SK-N-SH (cell line): ENCODE results near the gene RIPK4. TPM values are rescaled to one million over a fixed set of nuclear protein-coding genes. Genes with fewer than 3 reads are reported as not detected.

Experiments
- CTCF ChIA-PET: fragments of 300-600, 350-600 bp; formaldehyde crosslinking; extraction: SDS; loops from one replicate; lab custom pipeline; 2021; lab: Yijun Ruan, JAX
- POLR2A ChIA-PET: fragments of 350-600 bp; sonication (Branson Sonifier 250); formaldehyde crosslinking; extraction: SDS; loops from one replicate; lab custom pipeline; 2020; ENCODE audit warnings: antibody characterized with exemption, inconsistent platforms; lab: Yijun Ruan, JAX
- DNase-seq: peaks from one replicate; pipeline ENCODE4 v3.0.0; 2012
- H2AFZ ChIP-seq: fragments of 200-600 bp; sonication (generic); 2 replicates; pipeline ENCODE4 v1.8.1; 2016; ENCODE audit warnings: antibody characterized with exemption, mild to moderate bottlenecking, low read depth
- H3F3A ChIP-seq: fragments of 200-600 bp; sonication (generic); replicated peaks from 2 replicates; pipeline ENCODE3; 2016; ENCODE audit warnings: antibody characterized with exemption, mild to moderate bottlenecking; ENCODE audit not compliant: insufficient read depth
- H3K27ac ChIP-seq, 2 experiments: fragments of 200-500 bp in 1 of 2; fragments of 200-600 bp in 1 of 2; sonication (Bioruptor generic) in 1 of 2; sonication (generic), shearing (Covaris generic) in 1 of 2; 2 replicates each; pipeline versions ENCODE4 v1.5.1 to v1.6.1; 2014 to 2016; ENCODE audit warnings: low read depth in 2 of 2, inconsistent platforms in 1 of 2, low read length in 1 of 2, mild to moderate bottlenecking in 1 of 2, mixed read lengths in 1 of 2
- H3K27me3 ChIP-seq: fragments of 200-600 bp; sonication (generic), shearing (Covaris generic); 2 replicates; pipeline ENCODE4 v1.6.1; 2016; ENCODE audit warnings: mixed run types; ENCODE audit not compliant: insufficient read depth
- H3K36me3 ChIP-seq, 2 experiments: fragments of 200-500 bp in 1 of 2; fragments of 200-600 bp in 1 of 2; sonication (Bioruptor generic) in 1 of 2; sonication (generic) in 1 of 2; replicated peaks in 1 of 2; 2 replicates each; pipeline versions ENCODE3 to v1.5.1; 2014 to 2016; ENCODE audit warnings: low read length in 1 of 2, mild to moderate bottlenecking in 1 of 2; ENCODE audit not compliant: insufficient read depth in 2 of 2, control insufficient read depth in 1 of 2
- H3K4me1 ChIP-seq, 2 experiments: fragments of 200-500 bp in 1 of 2; fragments of 200-600 bp in 1 of 2; sonication (Bioruptor generic) in 1 of 2; sonication (generic), shearing (Covaris generic) in 1 of 2; 2 replicates each; pipeline versions ENCODE4 v1.5.1 to v1.6.1; 2014 to 2016; ENCODE audit warnings: low read depth in 1 of 2, low read length in 1 of 2, mixed run types in 1 of 2; ENCODE audit not compliant: insufficient read depth in 2 of 2, control insufficient read depth in 1 of 2
- H3K4me2 ChIP-seq: fragments of 200-600 bp; sonication (generic), shearing (Covaris generic); 2 replicates; pipeline ENCODE4 v1.6.1; 2017; ENCODE audit warnings: mixed run types
- H3K4me3 ChIP-seq, 2 experiments: fragments of 200-500 bp in 1 of 2; fragments of 200-600 bp in 1 of 2; sonication (Bioruptor generic) in 1 of 2; sonication (generic), shearing (Covaris generic) in 1 of 2; 2 replicates each; pipeline versions ENCODE4 v1.5.1 to v1.8.1; 2014 to 2016; ENCODE audit warnings: low read depth in 2 of 2, inconsistent platforms in 1 of 2, low read length in 1 of 2, mild to moderate bottlenecking in 1 of 2, mixed read lengths in 1 of 2, moderate library complexity in 1 of 2
- H3K79me2 ChIP-seq: fragments of 200-600 bp; sonication (generic); 2 replicates; pipeline ENCODE4 v1.8.1; 2017; ENCODE audit warnings: mild to moderate bottlenecking; ENCODE audit not compliant: insufficient read depth
- H3K9ac ChIP-seq: fragments of 200-600 bp; sonication (generic); 2 replicates; pipeline ENCODE4 v1.6.1; 2017; ENCODE audit warnings: mixed run types
- H3K9me2 ChIP-seq: fragments of 200-600 bp; sonication (generic); 2 replicates; pipeline ENCODE4 v1.6.1; 2017; ENCODE audit warnings: mixed run types
- H3K9me3 ChIP-seq: fragments of 200-600 bp; sonication (generic); 2 replicates; pipeline ENCODE4 v1.6.1; 2017; ENCODE audit warnings: mixed run types, mild to moderate bottlenecking, moderate library complexity
- H4K20me1 ChIP-seq: fragments of 200-600 bp; sonication (generic); 2 replicates; pipeline ENCODE4 v1.6.1; 2017; ENCODE audit warnings: mild to moderate bottlenecking, mixed run types; ENCODE audit not compliant: insufficient read depth
- CHD2 ChIP-seq: fragments of 150-350 bp; IDR thresholded peaks from 2 replicates; pipeline ENCODE4 v1.6.1; 2018; ENCODE audit warnings: low read length; ENCODE audit not compliant: partially characterized antibody
- ELF1 ChIP-seq: IDR thresholded peaks from 2 replicates; pipeline ENCODE4 v1.4.0; 2012
- EP300 ChIP-seq, 2 experiments: IDR thresholded peaks; 2 replicates each; pipeline versions ENCODE4 v1.4.0 to v1.6.1; 2012; ENCODE audit warnings: borderline replicate concordance in 1 of 2, low read depth in 1 of 2, low read length in 1 of 2
- EZH2phosphoT487 ChIP-seq: fragments of 200-600 bp; sonication (generic); IDR thresholded peaks from 2 replicates; pipeline ENCODE4 v1.6.1; 2017; ENCODE audit warnings: low read depth, mixed run types, mild to moderate bottlenecking, antibody characterized with exemption, moderate library complexity, borderline replicate concordance
- FOXJ3 ChIP-seq: sonication (generic); formaldehyde crosslinking; IDR thresholded peaks from 2 replicates; pipeline ENCODE4 v1.5.1; 2020; ENCODE audit warnings: mild to moderate bottlenecking, missing genetic modification reagents
- FOXM1 ChIP-seq: IDR thresholded peaks from 2 replicates; pipeline ENCODE4 v1.4.0; 2012; ENCODE audit warnings: low read depth, mild to moderate bottlenecking
- MEF2A ChIP-seq: IDR thresholded peaks from 2 replicates; pipeline ENCODE4 v1.4.0; 2012; ENCODE audit warnings: low read depth, borderline replicate concordance
- MXI1 ChIP-seq: IDR thresholded peaks from 2 replicates; pipeline ENCODE4 v1.6.1; 2012; ENCODE audit warnings: mild to moderate bottlenecking, low read depth, low read length, improper control_type of control experiment
- NFIC ChIP-seq: IDR thresholded peaks from 2 replicates; pipeline ENCODE4 v1.4.0; 2012; ENCODE audit warnings: borderline replicate concordance
- POLR2AphosphoS5 ChIP-seq: IDR thresholded peaks from 2 replicates; pipeline ENCODE4 v1.6.1; 2012; ENCODE audit warnings: low read depth, low read length
- RCOR1 ChIP-seq: fragments of 150-350 bp; IDR thresholded peaks from 2 replicates; pipeline ENCODE4 v1.6.1; 2017; ENCODE audit warnings: antibody characterized with exemption, low read length
- RFX5 ChIP-seq: IDR thresholded peaks from 2 replicates; pipeline ENCODE4 v1.6.1; 2012; ENCODE audit warnings: mild to moderate bottlenecking, improper control_type of control experiment, low read length
- RXRA ChIP-seq: IDR thresholded peaks from 2 replicates; pipeline ENCODE4 v1.4.0; 2012; ENCODE audit warnings: low read depth, mild to moderate bottlenecking, borderline replicate concordance
- TAF1 ChIP-seq: IDR thresholded peaks from 2 replicates; pipeline ENCODE4 v1.6.1; 2012; ENCODE audit warnings: low read depth, mild to moderate bottlenecking, low read length, moderate library complexity, borderline replicate concordance
- TEAD4 ChIP-seq: IDR thresholded peaks from 2 replicates; pipeline ENCODE4 v1.4.0; 2012; ENCODE audit warnings: mild to moderate bottlenecking, borderline replicate concordance; ENCODE audit not compliant: insufficient read depth
- WGBS: methylation state at CpG from one replicate; pipeline ENCODE4 v1.1.6; 2017; ENCODE audit warnings: low lambda C conversion rate; 5-methylcytosine and 5-hydroxymethylcytosine counted together
- polyA plus RNA-seq, 3 experiments: library from polyadenylated mRNA; depleted of rRNA; stranded (reverse); fragments of >200 nt; gene quantifications; 2 replicates each; pipeline ENCODE4 v1.2.3, GENCODE V29; 2012
- TF ChIP-seq, protein P1 (sequence below): fragments of 200-600 bp; sonication (generic); IDR thresholded peaks from 2 replicates; pipeline ENCODE4 v1.6.1; 2017; ENCODE audit warnings: antibody characterized with exemption, mild to moderate bottlenecking, moderate library complexity
- TF ChIP-seq, protein P2 (sequence below): IDR thresholded peaks from 2 replicates; pipeline ENCODE4 v1.4.0; 2012; ENCODE audit warnings: low read depth
- TF ChIP-seq, protein P3 (sequence below): IDR thresholded peaks from 2 replicates; pipeline ENCODE4; 2012

The RIPK4 gene
- polyA plus RNA-seq, 1 of the 3 experiments (the other 2 are of a cell fraction) = 11.0 TPM

DNA sequence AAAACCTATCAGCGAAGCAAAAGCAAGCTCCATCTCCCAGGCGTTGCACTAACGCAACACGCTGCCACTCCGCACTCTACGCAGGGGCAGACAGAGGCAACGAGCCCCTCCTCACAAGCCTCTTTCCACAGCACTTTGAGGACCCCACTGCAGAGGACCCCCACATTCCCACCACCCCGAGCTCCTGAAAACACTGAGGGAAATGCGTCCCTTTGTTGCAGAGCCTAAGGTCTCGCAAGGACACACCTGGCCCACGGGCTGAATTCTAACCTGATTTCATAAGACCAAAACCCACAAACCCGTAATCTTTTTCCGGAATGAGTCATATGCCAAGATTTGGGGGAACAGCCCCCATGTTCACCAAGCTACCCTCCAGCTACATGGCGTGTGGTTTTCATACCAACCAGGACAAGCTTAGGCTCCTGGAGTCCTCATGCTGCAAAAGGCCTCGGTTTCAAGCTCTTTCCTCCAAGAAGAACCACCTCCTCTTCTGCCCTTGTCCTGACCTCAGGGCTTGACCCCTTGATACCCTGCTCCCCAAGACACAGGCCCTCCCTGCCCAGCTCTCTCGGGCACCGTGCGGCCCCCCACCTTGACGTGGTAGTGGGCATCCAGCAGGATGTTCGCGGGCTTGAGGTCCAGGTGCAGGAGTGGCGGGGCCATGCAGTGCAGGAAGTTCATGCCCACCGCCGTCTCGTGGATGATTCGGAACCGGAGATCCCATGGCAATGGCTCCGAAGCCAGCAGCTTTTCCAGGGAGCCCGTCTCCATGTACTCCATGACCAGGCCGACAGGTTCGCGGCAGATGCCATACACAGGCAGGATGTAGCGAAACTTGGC lies 10.7 kb downstream of the RIPK4 start:
- no peak overlapping the region for H3K4me2 ChIP-seq
- H4K20me1 ChIP-seq = no peaks in the 10 kb centered on the region
- POLR2A ChIA-PET = no interaction called here
- H3K9me3 ChIP-seq = no peaks in the 10 kb centered on the region
- no peaks in the 10 kb centered on the region for H3K27me3 ChIP-seq
- no peaks in the 10 kb centered on the region for H3F3A ChIP-seq
- H3K36me3 ChIP-seq = no peaks in the 10 kb centered on the region
- H2AFZ ChIP-seq = no peak overlapping the region
- CTCF ChIA-PET = interaction anchor here (0.7 to 1.6 kb wide), 2 partner anchors 9 to 14 kb away, joined by 3 to 4 read pairs; no protein-coding TSS in a partner anchor
- 93% methylated on average over 27 of the region's 33 CpGs for whole genome bisulfite sequencing
- no peak for TF ChIP-seq MXI1
- no peak for TF ChIP-seq RFX5
- TF ChIP-seq RCOR1 = no peak
- no peak for TF ChIP-seq FOXM1
- no peak for TF ChIP-seq RXRA
- TF ChIP-seq ELF1 = no peak
- TF ChIP-seq NFIC = no peak
- TF ChIP-seq, protein P1, sequence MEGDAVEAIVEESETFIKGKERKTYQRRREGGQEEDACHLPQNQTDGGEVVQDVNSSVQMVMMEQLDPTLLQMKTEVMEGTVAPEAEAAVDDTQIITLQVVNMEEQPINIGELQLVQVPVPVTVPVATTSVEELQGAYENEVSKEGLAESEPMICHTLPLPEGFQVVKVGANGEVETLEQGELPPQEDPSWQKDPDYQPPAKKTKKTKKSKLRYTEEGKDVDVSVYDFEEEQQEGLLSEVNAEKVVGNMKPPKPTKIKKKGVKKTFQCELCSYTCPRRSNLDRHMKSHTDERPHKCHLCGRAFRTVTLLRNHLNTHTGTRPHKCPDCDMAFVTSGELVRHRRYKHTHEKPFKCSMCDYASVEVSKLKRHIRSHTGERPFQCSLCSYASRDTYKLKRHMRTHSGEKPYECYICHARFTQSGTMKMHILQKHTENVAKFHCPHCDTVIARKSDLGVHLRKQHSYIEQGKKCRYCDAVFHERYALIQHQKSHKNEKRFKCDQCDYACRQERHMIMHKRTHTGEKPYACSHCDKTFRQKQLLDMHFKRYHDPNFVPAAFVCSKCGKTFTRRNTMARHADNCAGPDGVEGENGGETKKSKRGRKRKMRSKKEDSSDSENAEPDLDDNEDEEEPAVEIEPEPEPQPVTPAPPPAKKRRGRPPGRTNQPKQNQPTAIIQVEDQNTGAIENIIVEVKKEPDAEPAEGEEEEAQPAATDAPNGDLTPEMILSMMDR = no peak
- TF ChIP-seq, protein P2, sequence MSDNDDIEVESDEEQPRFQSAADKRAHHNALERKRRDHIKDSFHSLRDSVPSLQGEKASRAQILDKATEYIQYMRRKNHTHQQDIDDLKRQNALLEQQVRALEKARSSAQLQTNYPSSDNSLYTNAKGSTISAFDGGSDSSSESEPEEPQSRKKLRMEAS = no peak
- no peak for TF ChIP-seq TAF1
- TF ChIP-seq TEAD4 = no peak
- TF ChIP-seq FOXJ3 (CRISPR knock-in tag) = no peak
- TF ChIP-seq MEF2A = no peak
- TF ChIP-seq, protein P3, sequence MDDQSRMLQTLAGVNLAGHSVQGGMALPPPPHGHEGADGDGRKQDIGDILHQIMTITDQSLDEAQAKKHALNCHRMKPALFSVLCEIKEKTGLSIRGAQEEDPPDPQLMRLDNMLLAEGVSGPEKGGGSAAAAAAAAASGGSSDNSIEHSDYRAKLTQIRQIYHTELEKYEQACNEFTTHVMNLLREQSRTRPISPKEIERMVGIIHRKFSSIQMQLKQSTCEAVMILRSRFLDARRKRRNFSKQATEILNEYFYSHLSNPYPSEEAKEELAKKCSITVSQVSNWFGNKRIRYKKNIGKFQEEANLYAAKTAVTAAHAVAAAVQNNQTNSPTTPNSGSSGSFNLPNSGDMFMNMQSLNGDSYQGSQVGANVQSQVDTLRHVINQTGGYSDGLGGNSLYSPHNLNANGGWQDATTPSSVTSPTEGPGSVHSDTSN = no peak
- no peak for TF ChIP-seq EP300 (IDR thresholded peaks at IDR 0.05; ENCODE audit: borderline replicate concordance in 1 of 2, low read depth in 1 of 2, low read length in 1 of 2)
- no peak for TF ChIP-seq POLR2AphosphoS5
- no peak for TF ChIP-seq EZH2phosphoT487
- no peak for TF ChIP-seq CHD2
- no peak overlapping the region for H3K9ac ChIP-seq
- H3K9me2 ChIP-seq = no peaks in the 10 kb centered on the region
- peaks cover 0 to 23% of the 10 kb centered on the region in 2 experiments; a peak in 1 of 4 replicates for H3K4me1 ChIP-seq
- no peak for DNase-seq
- H3K27ac ChIP-seq = no peak overlapping the region
- no peaks in the 10 kb centered on the region; the same call in 1 of the 2 replicates for H3K79me2 ChIP-seq
- H3K4me3 ChIP-seq = no peak overlapping the region
